ENCODE measurements around the gene SLC35F6. TPM values are rescaled to one million over a fixed set of nuclear protein-coding genes. Genes with fewer than 3 reads are reported as not detected.

Gene SLC35F6
- total RNA-seq, 2 experiments from 2014 or later, result 10.4 to 15.0 TPM

DNA sequence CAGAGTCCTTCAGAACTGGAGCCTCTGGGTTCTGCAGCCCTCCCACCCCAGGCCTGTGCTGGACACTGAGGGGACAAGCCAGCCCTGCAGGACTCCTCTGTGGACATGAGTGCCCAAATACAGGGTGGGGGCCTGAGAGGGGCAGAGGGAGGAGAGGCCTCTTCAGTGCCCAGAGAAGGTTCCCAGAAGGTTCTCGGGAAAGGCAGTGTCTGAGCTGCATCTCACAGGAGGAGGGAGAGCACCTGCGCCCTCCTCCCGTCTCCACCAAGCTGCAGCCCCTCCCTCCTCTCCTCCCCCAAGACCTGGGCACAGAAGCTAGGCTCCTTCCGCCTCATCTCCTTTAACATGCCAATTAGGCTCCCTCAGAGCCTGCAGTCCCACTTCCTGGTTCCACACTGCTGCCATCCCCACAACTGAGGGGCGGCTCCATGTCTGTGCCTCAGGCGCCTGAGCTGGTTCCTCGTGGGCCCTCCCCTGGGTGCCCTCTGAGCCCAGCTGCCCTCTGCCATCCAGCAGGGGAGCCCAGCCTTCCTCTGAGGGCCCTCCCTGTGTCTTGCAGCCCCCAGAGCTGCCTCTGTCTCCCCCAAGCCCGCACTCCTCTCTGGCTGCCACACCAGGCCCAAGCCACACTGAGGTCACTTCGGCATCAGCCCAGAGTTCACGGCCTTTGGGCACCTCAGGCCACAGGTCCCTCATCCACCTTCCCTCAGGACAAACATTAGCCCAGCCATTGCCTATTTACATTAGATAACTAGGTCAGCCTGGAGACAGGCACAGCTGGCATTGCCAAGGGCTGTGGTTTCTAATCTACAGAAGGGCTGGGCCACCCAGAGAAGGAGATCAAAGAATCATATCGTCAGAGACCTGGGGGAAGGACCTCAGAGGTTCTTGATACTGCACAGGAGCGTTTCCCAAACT, 42.7 kb upstream of the SLC35F6 start:
- ChIA-PET POLR2A (no interaction called here), CTCF (ENCODE audit: unreplicated experiment) (no interaction called here)
- intact Hi-C loops (cut with micrococcal nuclease; ENCODE audit: unreplicated experiment), result no loop called here
- TF ChIP-seq EZH2phosphoT487 (IDR thresholded peaks at IDR 0.05; ENCODE audit: borderline replicate concordance, low read depth, low read length), result no peak
- TF ChIP-seq, protein P1, sequence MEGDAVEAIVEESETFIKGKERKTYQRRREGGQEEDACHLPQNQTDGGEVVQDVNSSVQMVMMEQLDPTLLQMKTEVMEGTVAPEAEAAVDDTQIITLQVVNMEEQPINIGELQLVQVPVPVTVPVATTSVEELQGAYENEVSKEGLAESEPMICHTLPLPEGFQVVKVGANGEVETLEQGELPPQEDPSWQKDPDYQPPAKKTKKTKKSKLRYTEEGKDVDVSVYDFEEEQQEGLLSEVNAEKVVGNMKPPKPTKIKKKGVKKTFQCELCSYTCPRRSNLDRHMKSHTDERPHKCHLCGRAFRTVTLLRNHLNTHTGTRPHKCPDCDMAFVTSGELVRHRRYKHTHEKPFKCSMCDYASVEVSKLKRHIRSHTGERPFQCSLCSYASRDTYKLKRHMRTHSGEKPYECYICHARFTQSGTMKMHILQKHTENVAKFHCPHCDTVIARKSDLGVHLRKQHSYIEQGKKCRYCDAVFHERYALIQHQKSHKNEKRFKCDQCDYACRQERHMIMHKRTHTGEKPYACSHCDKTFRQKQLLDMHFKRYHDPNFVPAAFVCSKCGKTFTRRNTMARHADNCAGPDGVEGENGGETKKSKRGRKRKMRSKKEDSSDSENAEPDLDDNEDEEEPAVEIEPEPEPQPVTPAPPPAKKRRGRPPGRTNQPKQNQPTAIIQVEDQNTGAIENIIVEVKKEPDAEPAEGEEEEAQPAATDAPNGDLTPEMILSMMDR (conservative IDR thresholded peaks at IDR 0.05; ENCODE audit: low read length), result no peak
- no TSS peak for BruUV-seq (replicated peaks)
- Histone ChIP-seq H2AFZ (ENCODE audit: low read length) (no peak overlapping the region), H3K4me3 (ENCODE audit: low read depth, low read length, poor library complexity, severe bottlenecking) (no peak overlapping the region), H3K9me2 (ENCODE audit: insufficient read depth, low read length) (no peaks in the 10 kb centered on the region), H3K79me2 (ENCODE audit: insufficient read depth, low read depth, low read length) (no peaks in the 10 kb centered on the region), H3K4me1 (ENCODE audit: insufficient read depth, low read length, poor library complexity, severe bottlenecking) (no peaks in the 10 kb centered on the region), H3K27ac (ENCODE audit: low read depth, low read length, poor library complexity, severe bottlenecking) (no peak overlapping the region), H3K36me3 (ENCODE audit: insufficient read depth, low read length) (no peaks in the 10 kb centered on the region), H3K4me2 (ENCODE audit: low read length) (no peak overlapping the region), H4K20me1 (ENCODE audit: insufficient read depth, low read length) (no peaks in the 10 kb centered on the region), H3K9me3 (ENCODE audit: low read length) (no peaks in the 10 kb centered on the region)
- DNase-seq (ENCODE audit: low spot score), result no peak

DNA sequence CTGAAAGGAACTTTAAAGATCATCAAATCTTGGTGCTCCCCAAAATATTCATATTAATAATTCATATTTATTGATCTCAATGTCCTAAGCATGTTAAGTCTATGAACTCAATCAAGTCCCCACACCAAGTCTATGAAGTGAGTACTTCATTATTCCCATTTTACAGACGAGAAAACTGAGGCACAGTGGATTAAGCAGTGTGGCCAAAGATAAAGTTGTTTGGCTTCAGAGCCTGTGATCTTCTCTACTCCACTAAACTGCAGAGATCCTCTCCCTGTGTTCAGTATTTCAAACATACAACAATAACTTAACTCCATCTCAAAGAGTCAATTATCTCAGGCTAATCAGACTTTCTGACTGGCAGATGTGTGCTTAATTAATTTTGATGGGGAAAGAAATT, 41.8 kb upstream of the SLC35F6 start:
- H3K36me3 ChIP-seq (ENCODE audit: insufficient read depth, low read length), result no peaks in the 10 kb centered on the region
- no peak overlapping the region for H2AFZ ChIP-seq (ENCODE audit: low read length)
- H3K79me2 ChIP-seq (ENCODE audit: insufficient read depth, low read depth, low read length), result no peaks in the 10 kb centered on the region
- H3K4me3 ChIP-seq (ENCODE audit: low read depth, low read length, poor library complexity, severe bottlenecking), result no peak overlapping the region
- intact Hi-C loops (cut with micrococcal nuclease; ENCODE audit: unreplicated experiment), result no loop called here
- no peaks in the 10 kb centered on the region for H3K9me3 ChIP-seq (ENCODE audit: low read length)
- BruUV-seq (replicated peaks), result no TSS peak
- ChIA-PET CTCF (ENCODE audit: unreplicated experiment) (no interaction called here), POLR2A (no interaction called here)
- no peaks in the 10 kb centered on the region for H3K4me1 ChIP-seq (ENCODE audit: insufficient read depth, low read length, poor library complexity, severe bottlenecking)
- no peak overlapping the region for H3K4me2 ChIP-seq (ENCODE audit: low read length)
- no peak overlapping the region for H3K27ac ChIP-seq (ENCODE audit: low read depth, low read length, poor library complexity, severe bottlenecking)
- no peaks in the 10 kb centered on the region for H4K20me1 ChIP-seq (ENCODE audit: insufficient read depth, low read length)
- H3K9me2 ChIP-seq (ENCODE audit: insufficient read depth, low read length), result no peaks in the 10 kb centered on the region
- TF ChIP-seq, protein P1 (conservative IDR thresholded peaks at IDR 0.05; ENCODE audit: low read length), result no peak
- TF ChIP-seq EZH2phosphoT487 (IDR thresholded peaks at IDR 0.05; ENCODE audit: borderline replicate concordance, low read depth, low read length), result no peak
- DNase-seq (ENCODE audit: low spot score), result no peak

DNA sequence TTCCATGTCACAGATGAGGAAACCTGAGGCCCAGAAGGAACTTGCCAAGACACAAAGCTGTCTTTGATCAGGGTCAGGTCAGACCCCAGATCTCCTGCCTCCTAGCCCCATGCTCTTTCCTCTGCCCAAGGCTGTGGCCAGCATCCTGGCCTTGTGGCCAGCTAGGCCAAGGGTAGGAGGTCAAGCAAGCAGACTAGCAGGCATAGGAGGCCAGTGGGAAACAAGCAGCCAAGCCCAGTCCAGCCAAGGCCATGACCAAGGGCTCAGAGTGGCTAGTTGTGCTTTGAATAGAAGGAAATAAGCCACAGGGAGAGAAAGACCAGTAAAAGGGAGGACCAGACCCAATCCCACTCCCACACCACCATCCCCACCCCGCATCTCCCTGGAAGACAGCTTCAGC, 41.2 kb upstream of the SLC35F6 start:
- ChIA-PET CTCF (ENCODE audit: unreplicated experiment) (no interaction called here), POLR2A (interaction anchor here (0.5 kb wide), 1 partner anchor 14 kb away, joined by 4 read pairs; no protein-coding TSS in a partner anchor)
- BruUV-seq (replicated peaks), result no TSS peak

More for the DNA sequence above, 41.2 kb upstream of the SLC35F6 start:
- no peak overlapping the region for H2AFZ ChIP-seq (ENCODE audit: low read length)
- H3K9me2 ChIP-seq (ENCODE audit: insufficient read depth, low read length), result no peaks in the 10 kb centered on the region
- no peaks in the 10 kb centered on the region for H3K9me3 ChIP-seq (ENCODE audit: low read length)
- no peak for DNase-seq (ENCODE audit: low spot score)
- no peak overlapping the region for H3K27ac ChIP-seq (ENCODE audit: low read depth, low read length, poor library complexity, severe bottlenecking)
- no peak overlapping the region for H3K4me3 ChIP-seq (ENCODE audit: low read depth, low read length, poor library complexity, severe bottlenecking)
- H3K36me3 ChIP-seq (ENCODE audit: insufficient read depth, low read length), result no peaks in the 10 kb centered on the region
- H3K4me2 ChIP-seq (ENCODE audit: low read length), result no peak overlapping the region
- H4K20me1 ChIP-seq (ENCODE audit: insufficient read depth, low read length), result no peaks in the 10 kb centered on the region
- no peaks in the 10 kb centered on the region for H3K4me1 ChIP-seq (ENCODE audit: insufficient read depth, low read length, poor library complexity, severe bottlenecking)
- no peaks in the 10 kb centered on the region for H3K79me2 ChIP-seq (ENCODE audit: insufficient read depth, low read depth, low read length)
- intact Hi-C loops (cut with micrococcal nuclease; ENCODE audit: unreplicated experiment), result no loop called here
- no peak for TF ChIP-seq EZH2phosphoT487 (IDR thresholded peaks at IDR 0.05; ENCODE audit: borderline replicate concordance, low read depth, low read length)
- TF ChIP-seq, protein P1 (conservative IDR thresholded peaks at IDR 0.05; ENCODE audit: low read length), result no peak
